OCI-LY1 (cell line): ENCODE data around the gene UBASH3B.

Experiments used
- H2AFZ ChIP-seq: fragments of 200-600 bp; sonication (generic), shearing (Covaris generic); 2 replicates; pipeline ENCODE4 v1.6.0; 2014; ENCODE audit warnings: antibody characterized with exemption, mild to moderate bottlenecking, low read length
- H3F3A ChIP-seq: fragments of 200-600 bp; sonication (generic), shearing (Covaris generic); 2 replicates; pipeline ENCODE4 v1.6.0; 2014; ENCODE audit warnings: mild to moderate bottlenecking, antibody characterized with exemption, low read length, moderate library complexity; ENCODE audit not compliant: insufficient read depth
- H3K27ac ChIP-seq: fragments of 200-600 bp; sonication (generic); 2 replicates; pipeline ENCODE4 v1.5.1; 2014; ENCODE audit warnings: low read length, mixed run types, mild to moderate bottlenecking, low read depth; ENCODE audit not compliant: poor library complexity, severe bottlenecking
- H3K27me3 ChIP-seq: fragments of 200-600 bp; sonication (generic); 2 replicates; pipeline ENCODE4 v1.6.0; 2014; ENCODE audit warnings: antibody characterized with exemption, mild to moderate bottlenecking, low read length, moderate library complexity; ENCODE audit not compliant: insufficient read depth
- H3K36me3 ChIP-seq: fragments of 200-600 bp; sonication (generic); 2 replicates; pipeline ENCODE4 v1.6.1; 2014; ENCODE audit warnings: mild to moderate bottlenecking, antibody characterized with exemption, low read length, moderate library complexity, mixed read lengths; ENCODE audit not compliant: insufficient read depth
- H3K4me1 ChIP-seq: fragments of 200-600 bp; sonication (generic); 2 replicates; pipeline ENCODE4 v1.5.1; 2014; ENCODE audit warnings: mild to moderate bottlenecking, low read length, moderate library complexity; ENCODE audit not compliant: insufficient read depth, severe bottlenecking
- H3K4me2 ChIP-seq: fragments of 200-600 bp; sonication (generic), shearing (Covaris generic); 2 replicates; pipeline ENCODE4 v1.6.1; 2014; ENCODE audit warnings: low read length
- H3K4me3 ChIP-seq: fragments of 200-600 bp; sonication (generic); 2 replicates; pipeline ENCODE4 v1.5.1; 2014; ENCODE audit warnings: low read length, low read depth, mild to moderate bottlenecking, mixed read lengths; ENCODE audit not compliant: poor library complexity, severe bottlenecking
- H3K79me2 ChIP-seq: fragments of 200-600 bp; shearing (Covaris generic); 2 replicates; pipeline ENCODE4 v1.6.1; 2016; ENCODE audit warnings: mixed run types, low read length, mixed read lengths; ENCODE audit not compliant: insufficient read depth
- H3K9ac ChIP-seq: fragments of 200-600 bp; sonication (generic), shearing (Covaris generic); 2 replicates; pipeline ENCODE4 v1.6.1; 2014; ENCODE audit warnings: mild to moderate bottlenecking, low read length, mixed read lengths
- H3K9me2 ChIP-seq: fragments of 200-600 bp; sonication (generic), shearing (Covaris generic); 2 replicates; pipeline ENCODE4 v1.6.1; 2014; ENCODE audit warnings: low read depth, mild to moderate bottlenecking, low read length, mixed read lengths
- H3K9me3 ChIP-seq: fragments of 200-600 bp; shearing (Covaris generic); 2 replicates; pipeline ENCODE4 v1.6.1; 2014; ENCODE audit warnings: low read length, mixed read lengths
- H4K20me1 ChIP-seq: fragments of 200-600 bp; sonication (generic), shearing (Covaris generic); 2 replicates; pipeline ENCODE4 v1.6.0; 2016; ENCODE audit warnings: mild to moderate bottlenecking, low read length; ENCODE audit not compliant: insufficient read depth
- EZH2 ChIP-seq: fragments of 200-600 bp; sonication (generic), shearing (Covaris generic); IDR thresholded peaks from 2 replicates; pipeline ENCODE4 v1.8.0; 2017; ENCODE audit warnings: borderline replicate concordance, mixed run types, mild to moderate bottlenecking, antibody characterized with exemption, low read length, moderate library complexity, mixed read lengths
- TF ChIP-seq, protein P1 (sequence below): fragments of 200-600 bp; sonication (generic), shearing (Covaris generic); IDR thresholded peaks from 2 replicates; pipeline ENCODE4 v1.5.1; 2017; ENCODE audit warnings: mild to moderate bottlenecking, antibody characterized with exemption, low read length, moderate library complexity, mixed read lengths

Gene UBASH3B

GRCh38 chr11:122677256-122677655, 21.7 kb downstream of the UBASH3B start:
- no peak overlapping the region for H2AFZ ChIP-seq
- H3K9me2 ChIP-seq = no peaks in the 10 kb centered on the region
- H4K20me1 ChIP-seq = no peaks in the 10 kb centered on the region
- H3K9ac ChIP-seq = no peak overlapping the region
- no peaks in the 10 kb centered on the region for H3K36me3 ChIP-seq
- no peak overlapping the region for H3K27ac ChIP-seq
- no peaks in the 10 kb centered on the region for H3K27me3 ChIP-seq
- no peak overlapping the region for H3K4me3 ChIP-seq
- H3K4me2 ChIP-seq = no peak overlapping the region
- peaks cover 18% of the 10 kb centered on the region for H3K4me1 ChIP-seq
- H3K79me2 ChIP-seq = no peaks in the 10 kb centered on the region
- H3K9me3 ChIP-seq = no peaks in the 10 kb centered on the region
- TF ChIP-seq EZH2 = no peak
- TF ChIP-seq, protein P1, sequence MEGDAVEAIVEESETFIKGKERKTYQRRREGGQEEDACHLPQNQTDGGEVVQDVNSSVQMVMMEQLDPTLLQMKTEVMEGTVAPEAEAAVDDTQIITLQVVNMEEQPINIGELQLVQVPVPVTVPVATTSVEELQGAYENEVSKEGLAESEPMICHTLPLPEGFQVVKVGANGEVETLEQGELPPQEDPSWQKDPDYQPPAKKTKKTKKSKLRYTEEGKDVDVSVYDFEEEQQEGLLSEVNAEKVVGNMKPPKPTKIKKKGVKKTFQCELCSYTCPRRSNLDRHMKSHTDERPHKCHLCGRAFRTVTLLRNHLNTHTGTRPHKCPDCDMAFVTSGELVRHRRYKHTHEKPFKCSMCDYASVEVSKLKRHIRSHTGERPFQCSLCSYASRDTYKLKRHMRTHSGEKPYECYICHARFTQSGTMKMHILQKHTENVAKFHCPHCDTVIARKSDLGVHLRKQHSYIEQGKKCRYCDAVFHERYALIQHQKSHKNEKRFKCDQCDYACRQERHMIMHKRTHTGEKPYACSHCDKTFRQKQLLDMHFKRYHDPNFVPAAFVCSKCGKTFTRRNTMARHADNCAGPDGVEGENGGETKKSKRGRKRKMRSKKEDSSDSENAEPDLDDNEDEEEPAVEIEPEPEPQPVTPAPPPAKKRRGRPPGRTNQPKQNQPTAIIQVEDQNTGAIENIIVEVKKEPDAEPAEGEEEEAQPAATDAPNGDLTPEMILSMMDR = no peak
- H3F3A ChIP-seq = no peaks in the 10 kb centered on the region

- Histone ChIP-seq H3K9me2 (no peaks in the 10 kb centered on the region), H4K20me1 (no peaks in the 10 kb centered on the region), H3K4me1 (peaks cover 18% of the 10 kb centered on the region), H3K27ac (no peak overlapping the region), H3K4me2 (no peak overlapping the region), H3K36me3 (no peaks in the 10 kb centered on the region), H3F3A (no peaks in the 10 kb centered on the region), H3K79me2 (no peaks in the 10 kb centered on the region), H3K9me3 (no peaks in the 10 kb centered on the region), H3K27me3 (no peaks in the 10 kb centered on the region), H3K9ac (no peak overlapping the region), H2AFZ (no peak overlapping the region), H3K4me3 (no peak overlapping the region)
- TF ChIP-seq EZH2 = no peak
- TF ChIP-seq, protein P1 = no peak
Measured at GRCh38 chr11:122678406-122678805, 22.9 kb downstream of the UBASH3B start.

DNA sequence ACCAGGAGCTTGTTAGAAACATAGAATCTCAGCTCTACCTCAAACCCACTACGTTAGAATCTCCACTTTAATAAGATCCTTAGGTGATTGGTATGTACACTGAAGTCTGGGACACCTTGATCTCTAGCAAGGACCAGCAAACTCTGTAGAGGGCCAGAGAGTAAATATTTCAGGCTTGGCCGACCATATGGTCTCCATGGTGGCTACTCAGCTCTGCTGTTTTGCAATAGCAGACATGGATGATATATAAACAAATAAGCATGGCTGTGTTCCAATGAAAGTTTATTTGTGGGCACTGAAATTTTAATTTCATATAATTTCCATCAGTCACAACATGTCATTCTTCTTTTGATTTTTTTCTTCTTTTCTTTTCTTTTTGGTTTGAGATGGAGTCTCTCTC, 23.9 kb downstream of the UBASH3B start:
- H4K20me1 ChIP-seq = no peaks in the 10 kb centered on the region
- H3K79me2 ChIP-seq = no peaks in the 10 kb centered on the region
- H3K9ac ChIP-seq = no peak overlapping the region

More for the DNA sequence above, 23.9 kb downstream of the UBASH3B start:
- Histone ChIP-seq H3K4me3 (no peak overlapping the region), H3K27me3 (no peaks in the 10 kb centered on the region), H3K9me2 (no peaks in the 10 kb centered on the region), H2AFZ (no peak overlapping the region), H3K4me2 (no peak overlapping the region), H3F3A (no peaks in the 10 kb centered on the region), H3K36me3 (no peaks in the 10 kb centered on the region), H3K4me1 (peaks cover 14% of the 10 kb centered on the region), H3K27ac (no peak overlapping the region), H3K9me3 (no peaks in the 10 kb centered on the region)
- TF ChIP-seq, protein P1 = no peak
- TF ChIP-seq EZH2 = no peak
